Measurements from ENCODE around the gene DHX38.

DHX38 gene

DNA sequence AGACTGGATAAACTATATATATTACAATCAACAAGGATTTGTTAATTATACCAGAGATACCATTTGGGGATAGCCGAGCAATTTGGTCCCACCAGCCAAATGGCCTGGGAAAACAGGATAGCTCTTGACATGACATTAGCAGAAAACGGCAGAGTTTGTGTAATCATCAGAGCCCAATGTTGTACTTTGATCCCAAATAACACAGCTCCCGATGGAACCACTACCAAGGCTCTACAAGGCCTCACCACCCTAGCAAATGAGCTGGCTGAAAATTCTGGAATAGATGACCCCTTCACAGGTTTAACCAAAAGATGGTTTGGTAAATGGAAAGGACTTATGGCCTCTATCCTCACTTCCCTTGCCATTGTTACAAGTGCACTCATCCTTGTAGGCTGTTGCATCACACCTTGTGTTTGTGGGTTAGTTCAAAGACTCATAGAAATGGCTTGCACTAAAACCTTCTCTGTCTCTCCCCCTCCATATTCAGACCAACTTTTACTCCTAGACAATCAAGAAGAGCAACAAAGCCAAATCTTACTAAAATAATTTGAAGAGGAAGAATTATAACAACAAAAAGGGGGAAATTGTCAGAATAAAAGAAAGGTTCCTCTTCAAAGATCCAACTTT is 9.8 kb upstream of the DHX38 start:
- Histone ChIP-seq H3K9me3 (ENCODE audit: control insufficient read depth in 1 of 2, low read length in 2 of 2) (peaks cover 10 to 13% of the 10 kb centered on the region in 2 donors), H3K27ac (ENCODE audit: low read depth, low read length) (no peak overlapping the region), H3K4me3 (ENCODE audit: low read depth in 1 of 2, low read length in 2 of 2) (no peak overlapping the region), H3K4me1 (ENCODE audit: control insufficient read depth in 1 of 2, insufficient read depth in 2 of 2, low read length in 2 of 2) (no peaks in the 10 kb centered on the region), H3K36me3 (ENCODE audit: control insufficient read depth in 1 of 2, insufficient read depth in 2 of 2, low read length in 2 of 2) (peaks cover 18 to 37% of the 10 kb centered on the region in 2 donors), H3K9ac (ENCODE audit: low read depth in 1 of 2, low read length in 2 of 2) (no peak overlapping the region), H3K27me3 (ENCODE audit: control insufficient read depth in 1 of 2, insufficient read depth in 2 of 2, low read length in 2 of 2) (no peaks in the 10 kb centered on the region)

DNA sequence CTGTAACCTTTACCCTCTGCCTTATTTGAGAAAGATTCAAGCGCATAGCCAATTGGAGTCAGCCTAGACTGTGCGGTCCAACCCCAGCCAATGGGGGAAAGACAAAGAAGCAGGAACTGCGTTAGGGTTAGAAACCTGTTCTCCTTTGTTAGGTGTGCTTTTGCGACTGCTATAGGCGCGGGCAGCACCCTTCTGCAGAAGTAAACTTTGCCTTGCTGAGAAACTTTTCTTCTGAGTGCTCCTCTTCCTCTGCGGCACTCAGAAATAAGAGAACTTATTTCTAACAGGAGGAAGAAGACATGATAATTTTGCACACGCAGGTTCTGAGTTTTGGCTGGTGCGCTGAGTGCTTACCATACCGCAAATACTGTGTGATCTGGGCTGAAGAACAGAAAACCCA is 9.2 kb upstream of the DHX38 start:
- Histone ChIP-seq H3K9ac (ENCODE audit: low read depth in 1 of 2, low read length in 2 of 2) (no peak overlapping the region), H3K36me3 (ENCODE audit: control insufficient read depth in 1 of 2, insufficient read depth in 2 of 2, low read length in 2 of 2) (peaks cover 18 to 43% of the 10 kb centered on the region in 2 donors), H3K27me3 (ENCODE audit: control insufficient read depth in 1 of 2, insufficient read depth in 2 of 2, low read length in 2 of 2) (no peaks in the 10 kb centered on the region), H3K4me3 (ENCODE audit: low read depth in 1 of 2, low read length in 2 of 2) (no peak overlapping the region), H3K4me1 (ENCODE audit: control insufficient read depth in 1 of 2, insufficient read depth in 2 of 2, low read length in 2 of 2) (no peaks in the 10 kb centered on the region), H3K27ac (ENCODE audit: low read depth, low read length) (no peak overlapping the region), H3K9me3 (ENCODE audit: control insufficient read depth in 1 of 2, low read length in 2 of 2) (peaks cover 10 to 13% of the 10 kb centered on the region in 2 donors)

DNA sequence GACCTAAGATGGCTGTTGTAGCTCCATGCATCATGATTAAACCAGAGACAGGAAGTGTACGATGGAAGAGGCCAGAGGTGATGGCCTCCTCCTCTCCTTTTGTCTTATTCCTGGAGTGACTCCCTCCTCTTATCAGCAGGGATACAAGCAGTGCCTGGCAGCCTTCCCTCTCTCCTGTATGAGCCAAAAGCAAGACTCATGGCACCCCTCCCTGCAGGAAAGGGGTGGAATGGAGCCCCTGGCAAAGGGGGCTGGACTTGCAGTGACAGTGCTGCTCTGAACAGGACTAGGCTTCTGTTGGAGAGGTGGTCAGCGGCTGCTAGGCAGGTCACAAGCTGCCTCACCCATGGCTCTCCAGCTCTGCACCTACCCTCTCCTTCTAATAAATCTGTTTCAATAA is 8.6 kb upstream of the DHX38 start:
- Histone ChIP-seq H3K4me3 (ENCODE audit: low read depth in 1 of 2, low read length in 2 of 2) (no peak overlapping the region), H3K36me3 (ENCODE audit: control insufficient read depth in 1 of 2, insufficient read depth in 2 of 2, low read length in 2 of 2) (peaks cover 22 to 48% of the 10 kb centered on the region in 2 donors), H3K9me3 (ENCODE audit: control insufficient read depth in 1 of 2, low read length in 2 of 2) (peaks cover 10 to 13% of the 10 kb centered on the region in 2 donors), H3K27ac (ENCODE audit: low read depth, low read length) (no peak overlapping the region), H3K9ac (ENCODE audit: low read depth in 1 of 2, low read length in 2 of 2) (no peak overlapping the region), H3K4me1 (ENCODE audit: control insufficient read depth in 1 of 2, insufficient read depth in 2 of 2, low read length in 2 of 2) (no peaks in the 10 kb centered on the region), H3K27me3 (ENCODE audit: control insufficient read depth in 1 of 2, insufficient read depth in 2 of 2, low read length in 2 of 2) (no peaks in the 10 kb centered on the region)

DNA sequence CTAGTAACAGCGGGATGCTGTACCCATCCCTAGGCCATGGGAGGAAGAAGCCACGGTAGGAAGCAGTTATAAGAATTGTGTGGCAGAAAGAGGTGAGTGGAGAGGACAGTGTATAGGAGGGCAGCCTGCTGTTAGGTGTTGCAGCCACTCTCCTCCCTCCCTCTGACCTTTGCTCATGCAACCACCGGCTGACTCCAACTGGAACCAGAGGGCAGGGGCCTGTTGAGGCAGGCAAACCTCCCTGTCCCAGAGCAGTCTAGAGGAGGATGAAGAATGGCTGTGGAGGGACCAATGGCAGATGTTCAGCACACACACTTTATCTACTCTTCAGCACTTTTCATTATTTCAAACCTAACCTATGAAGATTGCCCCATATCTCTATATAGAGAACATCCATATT is 2.4 kb upstream of the DHX38 start:
- peaks cover 23 to 34% of the 10 kb centered on the region in 2 donors for H3K4me1 ChIP-seq (ENCODE audit: control insufficient read depth in 1 of 2, insufficient read depth in 2 of 2, low read length in 2 of 2)
- H3K4me3 ChIP-seq (ENCODE audit: low read depth in 1 of 2, low read length in 2 of 2), result peak overlapping the region; percentile 29 to 47
- no peak overlapping the region for H3K27ac ChIP-seq (ENCODE audit: low read depth, low read length)

DNA sequence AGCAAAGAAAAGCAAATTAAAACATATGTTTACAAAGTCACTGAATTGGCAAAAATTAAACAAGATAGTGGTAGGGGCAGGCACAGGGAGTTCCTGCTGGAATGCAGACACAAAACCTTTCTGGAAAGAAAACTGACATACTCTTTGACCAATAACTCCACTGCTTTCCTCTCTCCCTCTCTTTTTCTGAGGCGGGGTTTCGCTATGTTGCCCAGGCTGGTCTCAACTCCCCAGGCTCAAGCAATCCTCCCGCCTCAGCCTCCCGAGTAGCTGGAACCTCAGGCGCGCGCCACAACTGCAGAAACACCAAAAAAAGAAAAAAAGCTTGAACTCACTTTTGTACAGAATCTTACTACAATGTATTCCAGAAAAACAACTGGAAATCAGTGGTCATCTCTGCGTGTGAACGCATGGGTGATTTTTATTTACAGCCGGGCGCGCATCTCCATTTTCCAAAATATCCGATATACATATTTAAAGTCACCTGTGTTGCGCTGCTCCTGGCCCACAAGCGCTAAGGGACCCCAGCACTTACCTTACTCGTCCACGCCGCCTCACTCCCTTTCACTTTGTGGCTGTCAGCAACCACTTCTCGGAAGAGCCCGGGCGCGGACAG is 707 bp upstream of the DHX38 start:
- no peaks in the 10 kb centered on the region for H3K27me3 ChIP-seq (ENCODE audit: control insufficient read depth in 1 of 2, insufficient read depth in 2 of 2, low read length in 2 of 2)
- peaks cover 23 to 34% of the 10 kb centered on the region in 2 donors for H3K4me1 ChIP-seq (ENCODE audit: control insufficient read depth in 1 of 2, insufficient read depth in 2 of 2, low read length in 2 of 2)
- peak overlapping the region; percentile 83 for H3K27ac ChIP-seq (ENCODE audit: low read depth, low read length)
- H3K4me3 ChIP-seq (ENCODE audit: low read depth in 1 of 2, low read length in 2 of 2), result peak overlapping the region; percentile 99 to 100
- no peaks in the 10 kb centered on the region for H3K9me3 ChIP-seq (ENCODE audit: control insufficient read depth in 1 of 2, low read length in 2 of 2)
- H3K36me3 ChIP-seq (ENCODE audit: control insufficient read depth in 1 of 2, insufficient read depth in 2 of 2, low read length in 2 of 2), result peaks cover 16 to 51% of the 10 kb centered on the region in 2 donors
- peak overlapping the region; percentile 93 to 95 for H3K9ac ChIP-seq (ENCODE audit: low read depth in 1 of 2, low read length in 2 of 2)

More for the DNA sequence above, 2.4 kb upstream of the DHX38 start:
- peaks cover 11 to 48% of the 10 kb centered on the region in 2 donors for H3K36me3 ChIP-seq (ENCODE audit: control insufficient read depth in 1 of 2, insufficient read depth in 2 of 2, low read length in 2 of 2)
- H3K27me3 ChIP-seq (ENCODE audit: control insufficient read depth in 1 of 2, insufficient read depth in 2 of 2, low read length in 2 of 2), result no peaks in the 10 kb centered on the region
- no peak overlapping the region for H3K9ac ChIP-seq (ENCODE audit: low read depth in 1 of 2, low read length in 2 of 2)
- no peaks in the 10 kb centered on the region for H3K9me3 ChIP-seq (ENCODE audit: control insufficient read depth in 1 of 2, low read length in 2 of 2)

DNA sequence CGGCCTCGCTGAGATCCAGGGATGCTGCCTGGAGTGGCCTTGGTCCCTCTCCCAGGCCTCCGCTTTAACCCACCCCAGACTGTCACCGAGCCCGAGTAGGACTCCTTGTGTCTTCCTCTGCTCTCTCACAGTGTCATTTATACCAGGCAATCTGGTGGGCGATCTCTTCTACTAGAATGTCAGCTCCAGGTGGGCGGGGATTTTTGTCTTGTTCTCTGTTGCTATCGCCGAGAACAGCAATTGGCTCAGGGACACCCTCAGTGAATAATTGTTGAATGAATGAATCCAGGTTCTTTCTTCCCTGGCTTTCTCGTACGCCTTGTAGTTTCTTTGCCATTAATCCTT is 591 bp downstream of the DHX38 start:
- Histone ChIP-seq H3K9ac (ENCODE audit: low read depth in 1 of 2, low read length in 2 of 2) (peak overlapping the region; percentile 93 to 95), H3K27me3 (ENCODE audit: control insufficient read depth in 1 of 2, insufficient read depth in 2 of 2, low read length in 2 of 2) (no peaks in the 10 kb centered on the region), H3K4me1 (ENCODE audit: control insufficient read depth in 1 of 2, insufficient read depth in 2 of 2, low read length in 2 of 2) (peaks cover 23 to 34% of the 10 kb centered on the region in 2 donors), H3K36me3 (ENCODE audit: control insufficient read depth in 1 of 2, insufficient read depth in 2 of 2, low read length in 2 of 2) (peaks cover 20 to 51% of the 10 kb centered on the region in 2 donors), H3K4me3 (ENCODE audit: low read depth in 1 of 2, low read length in 2 of 2) (peak overlapping the region; percentile 99 to 100), H3K27ac (ENCODE audit: low read depth, low read length) (peak overlapping the region; percentile 78), H3K9me3 (ENCODE audit: control insufficient read depth in 1 of 2, low read length in 2 of 2) (no peaks in the 10 kb centered on the region)

DNA sequence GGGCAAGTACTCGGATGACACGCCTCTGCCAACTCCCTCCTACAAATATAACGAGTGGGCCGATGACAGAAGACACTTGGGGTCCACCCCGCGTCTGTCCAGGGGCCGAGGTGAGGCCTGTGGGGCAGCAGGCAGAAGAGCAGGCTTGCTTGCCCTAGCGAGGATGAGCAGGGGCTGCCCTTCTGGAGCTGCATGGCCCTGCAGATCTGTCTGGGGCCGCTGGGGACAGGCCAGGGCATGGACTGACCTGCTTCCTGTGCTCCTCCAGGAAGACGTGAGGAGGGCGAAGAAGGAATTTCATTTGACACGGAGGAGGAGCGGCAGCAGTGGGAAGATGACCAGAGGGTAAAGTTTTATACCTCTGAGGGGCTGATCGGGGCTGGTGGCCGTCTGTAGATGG is 5.3 kb downstream of the DHX38 start:
- Histone ChIP-seq H3K36me3 (ENCODE audit: control insufficient read depth in 1 of 2, insufficient read depth in 2 of 2, low read length in 2 of 2) (peaks cover 55 to 80% of the 10 kb centered on the region in 2 donors), H3K4me3 (ENCODE audit: low read depth in 1 of 2, low read length in 2 of 2) (no peak overlapping the region), H3K4me1 (ENCODE audit: control insufficient read depth in 1 of 2, insufficient read depth in 2 of 2, low read length in 2 of 2) (peaks cover 7 to 16% of the 10 kb centered on the region in 2 donors), H3K27ac (ENCODE audit: low read depth, low read length) (no peak overlapping the region), H3K9ac (ENCODE audit: low read depth in 1 of 2, low read length in 2 of 2) (no peak overlapping the region), H3K9me3 (ENCODE audit: control insufficient read depth in 1 of 2, low read length in 2 of 2) (no peaks in the 10 kb centered on the region), H3K27me3 (ENCODE audit: control insufficient read depth in 1 of 2, insufficient read depth in 2 of 2, low read length in 2 of 2) (no peaks in the 10 kb centered on the region)

DNA sequence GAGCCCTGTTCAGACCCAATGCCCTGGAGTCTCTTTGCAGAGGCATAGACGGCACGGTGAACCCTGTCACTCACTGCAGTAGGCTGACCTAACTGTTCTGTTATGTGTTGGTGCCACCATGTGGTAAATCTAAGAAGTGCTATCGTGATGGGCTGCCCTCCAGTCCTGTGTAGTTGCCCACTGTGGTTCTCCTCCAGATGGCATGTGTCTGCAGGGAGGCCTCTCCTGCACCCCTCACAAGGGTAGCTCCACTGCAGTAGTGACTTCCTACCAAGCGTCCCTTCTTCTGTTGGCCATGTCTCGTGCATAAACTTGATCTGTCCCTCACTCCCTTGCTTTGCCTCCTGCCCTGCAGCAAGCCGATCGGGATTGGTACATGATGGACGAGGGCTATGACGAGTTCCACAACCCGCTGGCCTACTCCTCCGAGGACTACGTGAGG is 5.8 kb downstream of the DHX38 start:
- Histone ChIP-seq H3K9me3 (ENCODE audit: control insufficient read depth in 1 of 2, low read length in 2 of 2) (no peaks in the 10 kb centered on the region), H3K4me1 (ENCODE audit: control insufficient read depth in 1 of 2, insufficient read depth in 2 of 2, low read length in 2 of 2) (peaks cover 7 to 13% of the 10 kb centered on the region in 2 donors), H3K36me3 (ENCODE audit: control insufficient read depth in 1 of 2, insufficient read depth in 2 of 2, low read length in 2 of 2) (peaks cover 59 to 85% of the 10 kb centered on the region in 2 donors), H3K27ac (ENCODE audit: low read depth, low read length) (no peak overlapping the region), H3K27me3 (ENCODE audit: control insufficient read depth in 1 of 2, insufficient read depth in 2 of 2, low read length in 2 of 2) (no peaks in the 10 kb centered on the region), H3K9ac (ENCODE audit: low read depth in 1 of 2, low read length in 2 of 2) (no peak overlapping the region), H3K4me3 (ENCODE audit: low read depth in 1 of 2, low read length in 2 of 2) (no peak overlapping the region)

DNA sequence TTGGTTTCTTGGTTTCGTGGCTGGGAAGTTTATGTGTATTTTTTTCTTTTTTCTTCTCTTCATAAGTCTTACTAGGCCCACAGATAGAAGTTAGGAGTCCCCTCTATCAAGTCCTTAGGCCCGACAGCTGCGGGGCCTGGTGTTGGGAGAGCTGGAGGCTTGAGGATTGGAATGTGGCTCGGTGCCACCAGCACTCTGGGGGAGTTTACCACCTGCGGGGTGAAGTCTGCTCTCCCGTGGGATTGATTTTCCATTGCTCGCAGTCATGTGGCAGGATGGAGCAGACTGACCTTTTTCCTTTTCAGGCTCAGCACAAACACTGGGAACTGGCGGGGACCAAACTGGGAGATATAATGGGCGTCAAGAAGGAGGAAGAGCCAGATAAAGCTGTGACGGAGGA is 7.5 kb downstream of the DHX38 start:
- H3K9me3 ChIP-seq (ENCODE audit: control insufficient read depth in 1 of 2, low read length in 2 of 2), result no peaks in the 10 kb centered on the region
- no peaks in the 10 kb centered on the region for H3K4me1 ChIP-seq (ENCODE audit: control insufficient read depth in 1 of 2, insufficient read depth in 2 of 2, low read length in 2 of 2)
- H3K27me3 ChIP-seq (ENCODE audit: control insufficient read depth in 1 of 2, insufficient read depth in 2 of 2, low read length in 2 of 2), result no peaks in the 10 kb centered on the region
- no peak overlapping the region for H3K4me3 ChIP-seq (ENCODE audit: low read depth in 1 of 2, low read length in 2 of 2)
- H3K27ac ChIP-seq (ENCODE audit: low read depth, low read length), result no peak overlapping the region
- H3K36me3 ChIP-seq (ENCODE audit: control insufficient read depth in 1 of 2, insufficient read depth in 2 of 2, low read length in 2 of 2), result peaks cover 77 to 97% of the 10 kb centered on the region in 2 donors
- no peak overlapping the region for H3K9ac ChIP-seq (ENCODE audit: low read depth in 1 of 2, low read length in 2 of 2)

DNA sequence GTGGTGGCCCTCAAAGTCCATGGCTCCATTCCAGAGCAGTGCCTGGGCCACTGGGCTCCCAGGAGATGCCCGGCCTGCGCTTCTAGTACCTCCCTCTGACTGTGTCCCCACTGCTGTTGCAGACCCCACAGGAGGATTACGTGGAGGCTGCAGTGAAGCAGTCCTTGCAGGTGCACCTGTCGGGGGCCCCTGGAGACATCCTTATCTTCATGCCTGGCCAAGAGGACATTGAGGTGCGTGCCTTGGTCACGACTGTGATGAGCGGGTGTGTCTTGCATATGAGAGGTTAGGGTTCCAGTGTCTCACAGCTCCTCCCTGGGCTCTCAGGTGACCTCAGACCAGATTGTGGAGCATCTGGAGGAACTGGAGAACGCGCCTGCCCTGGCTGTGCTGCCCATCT is 11.3 kb downstream of the DHX38 start:
- no peak overlapping the region for H3K9ac ChIP-seq (ENCODE audit: low read depth in 1 of 2, low read length in 2 of 2)
- H3K36me3 ChIP-seq (ENCODE audit: control insufficient read depth in 1 of 2, insufficient read depth in 2 of 2, low read length in 2 of 2), result peaks cover 80 to 100% of the 10 kb centered on the region in 2 donors
- no peaks in the 10 kb centered on the region for H3K27me3 ChIP-seq (ENCODE audit: control insufficient read depth in 1 of 2, insufficient read depth in 2 of 2, low read length in 2 of 2)
- no peaks in the 10 kb centered on the region for H3K4me1 ChIP-seq (ENCODE audit: control insufficient read depth in 1 of 2, insufficient read depth in 2 of 2, low read length in 2 of 2)
- no peak overlapping the region for H3K27ac ChIP-seq (ENCODE audit: low read depth, low read length)
- H3K4me3 ChIP-seq (ENCODE audit: low read depth in 1 of 2, low read length in 2 of 2), result no peak overlapping the region
- H3K9me3 ChIP-seq (ENCODE audit: control insufficient read depth in 1 of 2, low read length in 2 of 2), result no peaks in the 10 kb centered on the region

All from duodenal mucosa (tissue), 2 donors.